NCI-H1694 (cell line): ENCODE results near the gene ABCG4.
A peak's percentile ranks its signal among the peaks of the same experiment; 100 is the strongest.
"Not testable (repeated sequence)": the region's sequence is repeated elsewhere in the genome, so short reads cannot be mapped to it uniquely, and the experiment has no call there.

Source experiments
- DNase-seq: peaks from one replicate; lab custom pipeline; 2025; lab: John Stamatoyannopoulos, UW

ABCG4 gene

DNA sequence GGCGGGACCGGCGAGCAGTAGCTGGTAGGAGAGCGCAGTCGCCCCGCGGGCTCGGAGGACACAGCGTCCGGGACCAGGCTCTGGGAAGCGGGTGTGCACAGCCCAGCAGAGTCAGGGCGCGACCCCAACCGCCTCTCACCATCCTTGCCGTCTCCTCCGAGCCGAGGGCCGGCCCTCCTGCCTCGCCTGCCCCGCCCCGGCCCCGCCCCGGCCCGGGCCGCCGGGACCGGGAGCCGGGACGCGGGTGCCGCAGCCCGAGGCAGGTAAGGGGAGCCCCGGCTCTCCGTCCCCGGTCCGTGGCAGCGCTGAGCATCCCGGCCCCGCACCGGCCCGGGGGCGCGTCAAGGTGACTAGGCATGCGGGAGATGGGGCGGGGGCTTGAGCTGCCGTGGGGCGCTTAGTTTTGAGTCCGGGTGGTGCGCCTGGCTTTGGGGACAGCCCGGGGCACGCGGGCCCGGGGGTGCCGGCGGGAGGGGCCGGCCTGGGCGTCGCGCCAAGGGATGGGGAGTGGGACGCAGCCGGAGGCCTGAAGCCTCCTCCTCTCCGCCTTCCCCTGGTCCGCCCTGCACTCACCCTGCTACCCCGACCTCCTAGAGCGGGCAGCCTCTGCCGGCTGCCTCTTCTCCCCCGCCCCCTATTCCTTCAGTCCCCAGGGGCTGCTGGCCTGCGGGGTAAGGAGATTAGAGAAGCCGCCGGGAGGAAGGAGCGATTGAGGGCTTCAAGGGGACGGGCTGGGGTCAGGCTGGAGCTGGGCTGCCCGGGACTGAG lies at the start of gene ABCG4:
TSS of gene ABCG4 (plus strand) at position 35 of the 768 bp plus-strand sequence. CDS start 914 bp downstream, outside the sequence.
- no peak for DNase-seq

DNA sequence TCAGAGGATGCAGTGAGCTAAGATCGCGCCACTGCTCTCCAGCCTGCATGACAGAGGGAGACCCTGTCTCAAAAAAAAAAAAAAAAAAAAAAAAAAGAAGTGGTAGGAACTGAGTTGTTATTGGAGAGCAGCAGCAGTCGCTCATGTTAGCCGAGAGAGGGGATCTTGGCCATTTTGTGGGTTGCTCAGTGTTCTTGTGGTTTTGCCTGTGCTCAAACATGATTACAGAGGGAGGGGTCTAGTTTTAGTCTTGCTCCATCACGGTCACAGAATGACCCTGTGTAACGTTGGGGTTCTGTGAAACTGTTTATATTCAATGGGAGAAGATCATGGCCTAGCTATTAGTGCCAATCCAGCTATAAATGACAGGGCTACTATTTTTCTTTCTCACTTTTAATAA lies 49.1 kb upstream of the ABCG4 start:
- no peak for DNase-seq

DNA sequence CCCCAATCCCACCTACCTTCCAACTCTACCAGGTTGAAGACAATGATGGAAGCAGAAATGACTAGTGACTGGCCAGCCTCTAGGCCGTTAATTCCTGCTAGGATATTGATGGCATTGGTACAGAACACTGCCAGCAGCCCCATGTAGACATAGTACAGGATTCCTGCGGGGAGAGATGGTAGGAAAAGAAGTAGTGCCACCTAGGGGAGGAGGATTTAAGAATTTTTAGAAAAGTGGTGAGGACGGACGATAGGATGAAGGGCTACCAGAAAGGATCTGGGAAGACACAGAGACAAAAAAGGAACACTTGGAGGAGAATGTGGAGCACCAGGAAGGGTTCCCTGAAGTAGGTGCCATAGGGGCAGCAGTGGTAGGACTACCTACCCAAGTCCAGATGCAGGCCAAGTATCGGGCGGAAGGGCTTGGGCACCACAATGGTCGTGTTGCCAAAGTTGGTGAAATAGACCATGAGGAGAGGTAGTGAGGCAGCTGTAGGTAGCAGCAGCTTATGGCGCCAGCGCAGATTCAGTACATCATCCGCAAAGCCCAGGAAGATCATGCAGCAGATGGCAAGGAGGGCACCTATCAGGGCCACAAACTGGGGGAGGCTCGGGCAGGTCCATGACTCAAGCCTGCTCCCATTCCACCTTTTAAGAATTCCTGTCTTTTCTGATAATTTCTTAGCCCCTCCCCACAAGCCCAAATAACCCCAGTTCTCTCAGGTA lies 48.4 kb upstream of the ABCG4 start:
- DNase-seq, result peak; percentile 8

DNA sequence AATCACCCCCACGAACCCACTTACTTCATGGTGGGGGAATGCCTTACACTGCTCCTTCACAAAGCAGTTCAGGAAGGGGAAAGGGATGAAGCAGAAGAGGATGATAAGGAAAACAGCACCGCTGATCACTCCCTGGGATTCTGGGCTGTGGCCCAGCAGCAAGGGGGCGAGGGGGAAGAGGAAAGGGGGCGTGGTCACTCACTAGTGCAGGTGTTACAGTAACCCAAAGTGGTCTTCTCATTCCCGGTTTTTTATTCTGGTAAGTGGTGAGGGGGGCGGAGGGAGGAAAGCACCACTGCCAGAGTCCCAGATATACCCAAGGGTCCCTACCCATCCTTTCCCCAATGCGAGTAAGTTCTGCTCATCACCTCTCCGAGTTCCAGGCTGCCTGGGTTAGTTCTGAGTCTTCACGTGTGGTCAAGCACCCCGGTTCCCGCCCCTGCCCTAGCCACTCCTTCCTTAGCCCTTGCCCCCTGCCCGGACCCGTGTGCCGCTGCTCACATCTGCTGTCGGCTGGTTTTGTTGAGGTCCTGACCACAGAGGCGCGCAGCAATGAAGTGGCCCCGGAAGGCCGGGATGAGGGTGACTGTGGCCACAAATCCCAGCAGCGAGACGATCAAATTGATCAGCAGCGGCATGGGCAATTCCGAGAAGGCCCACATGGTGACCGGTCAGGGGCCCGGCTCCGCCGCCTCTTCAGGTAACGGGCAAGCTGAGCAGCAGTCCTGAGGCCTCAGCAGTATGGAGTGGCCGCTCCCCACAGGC lies 47.7 kb upstream of the ABCG4 start:
- DNase-seq, result no peak

DNA sequence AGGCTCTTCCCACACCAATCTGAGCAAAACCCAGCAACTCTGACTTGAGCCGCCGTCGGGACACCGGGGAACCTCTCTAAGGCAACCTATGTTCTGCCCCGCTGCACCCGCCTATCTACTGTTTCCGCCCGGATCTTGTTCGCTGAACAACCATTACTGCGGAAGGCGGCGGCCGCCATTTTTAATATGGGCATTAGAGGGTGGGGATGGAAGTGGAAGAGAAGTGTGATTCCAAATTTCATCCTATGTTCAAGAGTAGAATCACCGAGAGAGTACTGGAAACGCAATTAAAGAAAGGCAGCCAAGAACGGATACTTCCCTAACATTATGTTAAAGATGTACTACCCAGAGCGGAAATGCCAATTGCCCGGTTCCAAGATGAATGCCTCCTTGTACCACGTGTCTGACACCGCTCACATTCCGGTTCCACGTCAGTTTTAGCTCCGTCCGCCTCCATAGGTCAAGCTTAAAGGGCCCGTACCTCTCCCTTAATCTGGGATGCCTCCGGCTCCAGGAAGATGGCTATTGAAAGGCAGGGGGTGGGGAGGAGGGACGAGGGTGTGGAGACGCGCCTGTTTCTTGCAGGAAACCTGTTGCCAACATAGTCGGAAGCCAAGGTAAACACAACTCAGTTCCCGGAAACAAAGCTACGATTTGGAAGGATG lies 47.0 kb upstream of the ABCG4 start, which contains the start of gene DPAGT1:
TSS of gene DPAGT1 (minus strand) at position 95 of the 665 bp plus-strand sequence. CDS start 198 bp downstream, outside the sequence.
- DNase-seq, result peak; percentile 62

DNA sequence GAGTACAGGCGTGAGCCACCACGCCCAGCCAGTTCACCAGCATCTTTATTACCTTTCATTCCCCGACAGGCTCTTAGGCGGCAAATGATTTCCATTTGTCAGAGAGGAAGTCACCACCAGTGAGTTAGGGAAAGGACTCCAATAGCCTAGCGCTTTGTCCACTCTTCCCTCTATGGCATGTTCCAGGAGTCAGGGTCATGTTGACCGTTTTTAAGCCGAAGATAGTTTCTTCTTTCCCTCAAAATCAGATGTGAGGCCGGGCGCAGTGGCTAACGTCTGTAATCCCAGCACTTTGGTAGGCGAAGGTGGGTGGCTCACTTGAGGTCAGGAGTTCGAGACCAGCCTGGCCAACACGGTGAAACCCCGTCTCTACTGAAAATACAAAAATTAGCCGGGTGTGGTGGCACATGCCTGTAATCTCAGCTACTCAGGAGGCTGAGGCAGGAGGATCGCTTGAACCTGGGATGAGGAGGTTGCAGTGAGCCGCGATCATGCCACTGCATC lies 45.6 kb upstream of the ABCG4 start:
- not testable (repeated sequence) for DNase-seq

DNA sequence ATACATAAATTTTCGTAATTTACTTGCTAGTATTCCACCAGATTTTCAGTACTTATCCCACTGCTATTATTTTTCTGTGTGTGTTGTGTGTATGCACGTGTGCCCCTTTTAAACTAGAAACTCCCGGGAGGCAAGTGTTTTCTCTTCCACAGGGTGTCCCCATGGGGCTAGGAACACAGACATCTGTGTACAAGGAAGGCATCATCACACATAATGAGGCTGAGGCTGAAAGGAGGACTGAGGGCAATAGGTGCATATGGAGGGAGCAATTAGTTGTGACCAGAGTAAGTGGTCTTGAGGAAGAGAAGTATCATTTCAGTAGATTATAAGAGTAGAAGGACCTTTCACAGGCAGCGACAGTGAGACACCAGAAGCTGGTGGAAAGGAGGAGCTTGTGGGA lies 45.1 kb upstream of the ABCG4 start:
- peak; percentile 29 for DNase-seq

DNA sequence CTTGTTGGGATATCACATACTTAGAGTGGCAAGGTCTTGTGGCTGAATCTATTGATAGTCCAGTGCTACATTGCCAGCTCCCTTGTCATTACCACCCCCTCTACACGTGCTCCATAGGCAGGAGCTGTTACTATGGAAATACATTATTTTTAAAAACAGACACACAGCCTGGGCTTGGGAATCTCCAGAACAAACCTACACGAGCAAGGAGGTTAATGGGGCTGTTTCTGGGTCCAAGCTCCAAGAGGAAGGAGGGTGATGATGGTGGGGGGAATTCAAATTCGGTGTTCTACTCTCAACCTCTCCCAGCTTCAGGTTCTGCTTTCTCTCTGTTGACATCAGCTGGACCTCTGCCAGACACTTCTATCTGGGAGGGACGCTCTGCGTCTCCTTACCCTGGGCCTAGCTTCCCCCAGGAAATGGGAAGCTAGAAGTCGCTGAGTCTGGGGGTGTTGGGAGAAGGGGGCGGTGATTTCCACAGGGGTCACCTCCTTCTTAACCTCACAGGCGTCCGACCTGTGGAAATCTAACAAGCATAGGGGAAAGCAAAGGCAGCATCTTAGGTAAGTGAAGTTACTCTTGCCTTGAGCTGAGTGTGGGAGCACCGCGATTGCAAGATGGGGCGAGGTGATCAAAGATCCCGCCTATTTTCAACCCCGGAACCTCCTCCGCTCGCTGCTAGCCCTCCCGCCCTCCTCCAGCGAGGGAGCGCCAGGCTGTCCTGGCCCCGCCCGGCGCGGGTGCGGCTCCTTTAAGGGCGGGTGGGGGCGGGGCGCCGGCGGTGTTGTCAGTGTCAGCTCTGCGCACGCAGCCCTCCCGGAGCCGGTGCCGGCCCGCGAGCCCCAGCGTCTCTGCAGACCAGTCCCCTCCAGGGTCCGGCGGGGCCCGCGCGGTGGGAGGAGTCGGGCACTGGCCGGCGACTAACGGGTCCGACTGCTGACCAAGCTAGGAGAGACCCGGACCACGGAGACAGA lies 42.0 kb upstream of the ABCG4 start, which contains the start of gene C2CD2L:
TSS of gene C2CD2L (plus strand) at position 781 of the 974 bp plus-strand sequence. CDS start 398 bp downstream, outside the sequence.
- peak; percentile 43 for DNase-seq

DNA sequence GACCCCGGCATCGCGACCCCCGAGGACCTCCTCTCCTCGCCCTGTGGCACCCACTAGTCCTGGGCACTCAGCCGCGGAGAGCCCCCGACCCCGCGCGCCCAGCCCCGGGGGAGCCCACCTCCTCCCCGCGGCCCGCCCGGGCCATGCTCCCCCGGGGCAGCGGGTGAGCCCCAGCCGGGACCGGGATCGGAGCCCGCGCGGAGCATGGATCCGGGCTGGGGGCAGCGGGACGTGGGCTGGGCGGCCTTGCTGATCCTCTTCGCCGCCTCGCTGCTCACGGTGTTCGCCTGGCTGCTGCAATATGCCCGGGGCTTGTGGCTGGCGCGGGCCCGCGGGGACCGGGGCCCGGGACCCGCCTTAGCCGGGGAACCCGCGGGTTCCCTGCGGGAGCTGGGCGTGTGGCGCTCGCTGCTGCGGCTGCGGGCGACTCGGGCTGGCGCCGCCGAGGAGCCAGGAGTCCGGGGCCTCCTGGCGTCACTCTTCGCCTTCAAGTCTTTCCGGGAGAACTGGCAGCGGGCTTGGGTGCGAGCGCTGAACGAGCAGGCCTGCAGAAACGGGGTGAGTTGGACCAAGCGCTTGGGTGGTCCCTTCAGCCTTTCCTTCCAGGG lies 41.2 kb upstream of the ABCG4 start:
- DNase-seq, result no peak

DNA sequence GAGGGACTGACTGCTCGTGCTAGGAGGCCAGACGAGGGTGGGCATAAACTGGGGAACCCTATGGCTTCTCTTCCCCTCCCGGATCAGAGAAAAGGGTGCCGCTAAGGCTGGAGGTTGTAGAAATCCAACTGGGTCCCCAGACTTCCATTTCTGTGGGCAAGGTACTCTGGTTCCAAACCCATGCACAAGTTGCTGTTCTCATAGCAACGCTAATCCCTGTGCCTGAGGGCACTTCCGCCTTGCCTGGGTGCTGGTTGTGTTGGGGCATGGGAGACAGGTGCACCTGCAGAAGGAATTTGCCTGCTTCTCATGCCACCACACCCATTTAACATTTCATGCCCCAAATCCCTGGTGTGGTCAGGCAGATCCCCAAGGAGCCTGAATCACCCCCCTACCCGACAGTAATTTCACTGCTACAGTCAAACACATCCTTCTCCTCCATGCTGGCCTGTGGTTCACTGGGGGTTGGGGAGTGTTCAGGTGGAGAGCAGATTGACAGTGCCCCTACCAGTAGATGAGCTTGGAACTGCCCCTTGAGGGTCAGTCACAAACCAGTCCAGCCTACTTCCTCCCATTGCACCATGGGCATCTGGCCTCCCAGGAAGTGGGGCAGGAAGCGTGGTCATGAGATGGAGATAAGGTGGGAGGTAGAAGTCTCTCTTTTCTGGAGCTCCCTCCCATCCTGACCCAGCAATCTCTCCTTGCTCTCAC lies 40.6 kb upstream of the ABCG4 start:
- no peak for DNase-seq

DNA sequence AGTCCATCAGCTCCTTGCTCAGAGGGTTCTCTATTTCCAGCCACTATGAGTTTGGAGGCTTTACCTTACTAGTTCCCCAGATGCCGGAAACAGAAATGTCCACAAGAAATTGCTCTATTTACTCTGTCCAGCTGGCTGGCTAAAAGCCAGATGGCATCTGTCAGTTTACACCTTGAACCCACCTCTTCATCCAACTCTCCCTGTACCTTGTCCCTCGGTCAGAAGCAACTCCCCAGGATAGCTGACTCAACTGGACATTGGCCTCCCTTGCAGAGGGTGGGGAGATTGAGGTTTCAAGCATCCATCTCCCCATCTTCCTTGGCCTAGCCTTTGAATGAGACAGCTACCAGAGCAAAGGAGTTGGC lies 40.0 kb upstream of the ABCG4 start:
- no peak for DNase-seq

DNA sequence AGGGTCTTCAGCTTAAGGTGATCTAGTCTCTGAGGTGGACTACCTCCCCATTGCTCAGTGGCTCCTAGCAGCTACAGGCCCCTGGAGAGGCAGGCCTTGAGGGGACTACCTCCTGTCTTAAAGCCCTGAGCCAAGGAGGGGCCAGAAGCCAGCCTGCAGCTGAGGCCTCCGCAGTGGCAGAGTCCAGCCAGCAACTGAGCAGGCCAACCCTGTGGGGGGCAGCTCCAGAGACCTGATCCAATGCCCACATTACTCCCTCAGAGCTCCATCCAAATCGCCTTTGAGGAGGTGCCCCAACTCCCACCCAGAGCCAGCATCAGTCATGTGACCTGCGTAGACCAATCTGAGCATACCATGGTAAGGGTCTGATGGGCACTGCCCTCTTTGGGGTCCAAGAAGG lies 39.0 kb upstream of the ABCG4 start:
- DNase-seq, result no peak

DNA sequence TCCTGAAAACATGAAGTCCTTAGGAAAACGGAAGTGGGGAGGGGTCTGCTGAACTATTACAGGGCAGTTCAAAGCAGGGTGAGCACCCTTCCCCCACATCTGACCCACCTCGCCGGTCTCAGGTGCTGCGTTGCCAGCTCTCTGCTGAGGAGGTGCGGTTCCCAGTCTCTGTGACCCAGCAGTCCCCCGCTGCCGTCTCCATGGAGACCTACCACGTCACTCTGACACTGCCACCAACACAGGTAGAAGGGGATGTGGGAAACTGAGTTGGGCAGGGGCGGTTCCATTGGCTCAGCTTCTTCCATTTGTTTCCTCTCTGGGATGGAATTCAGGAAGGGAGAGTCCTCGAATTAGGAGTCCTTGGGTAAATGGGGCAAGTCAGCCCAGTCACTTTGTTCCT lies 38.4 kb upstream of the ABCG4 start:
- DNase-seq, result no peak

DNA sequence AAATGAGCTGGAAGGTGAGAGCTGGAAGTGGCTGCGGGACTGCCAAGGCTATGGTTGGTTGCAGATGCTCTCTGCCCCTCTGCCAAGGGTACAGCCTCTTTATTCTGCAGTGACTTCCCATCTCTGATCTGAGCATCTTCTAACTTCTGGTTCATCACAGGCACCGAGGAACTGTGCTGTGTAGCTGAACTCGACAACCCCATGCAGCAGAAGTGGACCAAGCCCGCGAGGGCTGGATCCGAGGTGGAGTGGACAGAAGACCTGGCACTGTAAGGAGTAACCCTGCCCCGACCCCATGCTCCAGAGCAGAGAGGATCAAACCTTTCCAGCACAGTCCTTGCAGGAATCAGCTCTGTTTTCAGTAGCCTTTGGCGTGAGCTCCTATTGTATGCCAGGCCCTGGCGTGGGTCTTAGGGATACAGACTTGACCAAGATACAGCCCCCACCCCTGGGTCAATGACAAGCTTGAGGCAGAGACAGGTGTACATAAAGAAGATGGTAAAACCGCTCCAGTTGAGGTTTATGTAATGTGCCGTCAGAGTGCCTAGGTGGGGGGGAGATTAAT lies 37.4 kb upstream of the ABCG4 start:
- DNase-seq, result no peak

DNA sequence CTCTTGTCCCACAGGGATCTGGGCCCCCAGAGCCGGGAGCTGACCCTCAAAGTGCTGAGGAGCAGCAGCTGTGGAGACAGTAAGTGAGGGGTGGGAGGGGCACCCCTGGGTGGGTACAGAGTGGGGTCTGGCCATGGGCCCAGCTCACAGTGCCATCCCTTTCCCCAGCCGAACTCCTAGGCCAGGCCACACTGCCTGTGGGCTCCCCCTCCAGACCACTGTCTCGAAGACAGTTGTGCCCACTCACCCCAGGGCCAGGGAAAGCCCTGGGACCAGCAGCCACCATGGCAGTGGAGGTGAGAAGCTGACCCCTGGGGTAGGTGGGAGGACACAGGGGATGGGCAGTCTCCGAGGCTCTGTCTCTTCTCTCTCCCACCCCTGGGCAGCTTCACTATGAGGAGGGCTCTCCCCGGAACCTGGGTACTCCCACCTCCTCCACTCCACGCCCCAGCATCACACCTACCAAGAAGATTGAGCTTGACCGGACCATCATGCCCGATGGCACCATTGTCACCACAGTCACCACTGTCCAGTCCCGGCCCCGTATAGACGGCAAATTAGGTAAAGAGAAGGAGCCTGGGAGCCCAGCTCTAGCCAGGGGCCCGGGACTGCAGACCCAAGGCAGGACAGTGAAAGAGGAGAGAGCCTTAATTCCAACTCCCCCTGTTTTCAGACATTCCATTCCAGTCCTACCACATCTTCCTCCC lies 36.4 kb upstream of the ABCG4 start:
- no peak for DNase-seq

DNA sequence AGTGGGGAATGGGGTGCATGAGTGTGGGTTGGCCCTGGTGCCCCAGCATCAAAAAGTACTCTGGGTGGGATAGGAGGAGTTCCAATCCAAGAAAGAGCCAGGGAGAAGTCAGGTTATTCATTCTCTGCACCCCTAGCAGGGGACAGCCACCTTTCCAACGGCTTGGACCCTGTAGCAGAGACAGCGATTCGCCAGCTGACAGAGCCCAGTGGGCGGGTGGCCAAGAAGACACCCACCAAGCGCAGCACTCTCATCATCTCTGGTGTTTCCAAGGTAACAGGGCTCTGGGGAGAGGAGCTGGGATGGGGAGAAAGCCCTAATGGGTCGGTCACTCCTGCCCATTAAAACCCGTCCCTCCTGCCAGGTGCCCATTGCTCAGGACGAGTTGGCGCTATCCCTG lies 35.1 kb upstream of the ABCG4 start:
- no peak for DNase-seq

DNA sequence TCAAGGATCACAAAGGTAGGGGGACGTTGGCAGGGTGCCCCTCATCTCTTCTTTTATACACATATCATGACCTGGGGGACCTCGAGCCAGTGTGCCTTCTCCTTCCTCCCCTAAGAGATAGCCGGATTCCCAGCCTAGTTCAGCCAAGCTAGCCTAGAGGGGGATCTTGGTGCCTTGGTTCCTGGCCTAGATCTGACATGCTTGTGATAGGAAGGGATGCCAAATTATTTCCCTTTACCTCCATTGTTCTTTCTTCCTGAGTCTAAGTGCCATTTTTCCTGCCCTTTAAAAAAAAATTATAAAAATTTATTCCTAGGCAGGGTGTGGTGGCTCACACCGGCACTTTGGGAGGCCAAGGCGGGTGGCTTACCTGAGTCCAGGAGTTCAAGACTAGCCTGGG lies 34.5 kb upstream of the ABCG4 start:
- no peak for DNase-seq

DNA sequence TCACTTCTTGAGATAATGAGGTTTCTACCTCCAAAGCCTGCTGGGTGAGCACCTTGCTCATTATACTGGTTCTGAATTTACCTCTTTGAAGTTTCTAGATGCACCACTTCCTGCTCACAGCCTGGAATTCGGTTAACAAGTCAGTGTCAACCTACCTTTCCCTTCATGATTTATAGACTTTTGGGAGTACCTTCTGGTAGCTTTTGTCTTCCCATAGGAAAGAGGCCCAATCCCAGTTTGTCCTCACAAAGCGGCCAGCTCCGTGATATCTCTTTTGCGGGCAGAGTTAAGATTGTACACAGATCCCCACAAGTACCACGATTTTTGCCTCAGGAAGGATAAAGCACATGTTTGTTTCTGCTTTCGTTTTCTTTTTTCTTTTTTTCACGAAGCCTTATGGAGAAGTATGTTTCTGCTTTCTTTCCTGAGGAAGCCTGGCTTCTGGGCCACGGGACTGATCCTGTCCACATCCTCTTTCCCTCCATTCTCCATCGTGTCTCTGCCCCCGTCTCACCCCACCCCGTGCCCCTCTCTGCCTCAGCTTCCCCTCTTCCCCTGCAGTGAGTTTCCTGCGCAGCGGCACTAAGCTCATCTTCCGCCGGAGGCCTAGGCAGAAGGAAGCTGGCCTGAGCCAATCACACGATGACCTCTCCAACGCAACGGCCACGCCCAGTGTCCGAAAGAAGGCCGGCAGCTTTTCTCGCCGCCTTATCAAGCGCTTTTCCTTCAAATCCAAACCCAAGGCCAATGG lies 33.2 kb upstream of the ABCG4 start:
- no peak for DNase-seq
